Measurements from ENCODE around the gene MAMSTR. TPM values are rescaled to one million over a fixed set of nuclear protein-coding genes. Genes with fewer than 3 reads are reported as not detected.
"Not testable (repeated sequence)": the region's sequence is repeated elsewhere in the genome, so short reads cannot be mapped to it uniquely, and the experiment has no call there.

The MAMSTR gene, protein sequence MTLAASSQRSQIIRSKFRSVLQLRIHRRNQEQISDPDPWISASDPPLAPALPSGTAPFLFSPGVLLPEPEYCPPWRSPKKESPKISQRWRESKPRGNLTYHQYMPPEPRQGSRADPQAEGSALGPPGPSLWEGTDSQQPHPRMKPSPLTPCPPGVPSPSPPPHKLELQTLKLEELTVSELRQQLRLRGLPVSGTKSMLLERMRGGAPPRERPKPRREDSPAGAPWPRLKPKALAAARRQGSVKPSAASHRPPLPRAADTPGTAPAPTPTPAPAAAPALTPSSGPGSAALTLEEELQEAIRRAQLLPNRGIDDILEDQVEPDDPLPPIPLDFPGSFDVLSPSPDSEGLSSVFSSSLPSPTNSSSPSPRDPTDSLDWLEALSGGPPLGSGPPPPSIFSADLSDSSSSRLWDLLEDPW
- polyA plus RNA-seq (ENCODE audit: insufficient read depth in 1 of 5, insufficient read length in 5 of 5, low replicate concordance in 1 of 5) = 10 to 100 TPM in 1 of 5 donors, 1 to 10 TPM in 4; 4.3 to 11.8 (median 4.6) TPM
- long read RNA-seq, donor 1, partial matches to known transcripts = 0 of 1 reads
- long read RNA-seq, donor 1, other reads (novel, unspliced or antisense) = 0 of 1 reads
- long read RNA-seq, donor 2 = 0 reads
- long read RNA-seq, donor 3 = 0 reads
- long read RNA-seq, donor 4 = 0 reads
- long read RNA-seq, donor 5, partial matches to known transcripts = 0 of 1 reads
- long read RNA-seq, donor 5, other reads (novel, unspliced or antisense) = 0 of 1 reads
- long read RNA-seq, donor 6 = 0 reads
- long read RNA-seq, donor 7 = 0 reads
- long read RNA-seq, donor 8 = 0 reads

DNA sequence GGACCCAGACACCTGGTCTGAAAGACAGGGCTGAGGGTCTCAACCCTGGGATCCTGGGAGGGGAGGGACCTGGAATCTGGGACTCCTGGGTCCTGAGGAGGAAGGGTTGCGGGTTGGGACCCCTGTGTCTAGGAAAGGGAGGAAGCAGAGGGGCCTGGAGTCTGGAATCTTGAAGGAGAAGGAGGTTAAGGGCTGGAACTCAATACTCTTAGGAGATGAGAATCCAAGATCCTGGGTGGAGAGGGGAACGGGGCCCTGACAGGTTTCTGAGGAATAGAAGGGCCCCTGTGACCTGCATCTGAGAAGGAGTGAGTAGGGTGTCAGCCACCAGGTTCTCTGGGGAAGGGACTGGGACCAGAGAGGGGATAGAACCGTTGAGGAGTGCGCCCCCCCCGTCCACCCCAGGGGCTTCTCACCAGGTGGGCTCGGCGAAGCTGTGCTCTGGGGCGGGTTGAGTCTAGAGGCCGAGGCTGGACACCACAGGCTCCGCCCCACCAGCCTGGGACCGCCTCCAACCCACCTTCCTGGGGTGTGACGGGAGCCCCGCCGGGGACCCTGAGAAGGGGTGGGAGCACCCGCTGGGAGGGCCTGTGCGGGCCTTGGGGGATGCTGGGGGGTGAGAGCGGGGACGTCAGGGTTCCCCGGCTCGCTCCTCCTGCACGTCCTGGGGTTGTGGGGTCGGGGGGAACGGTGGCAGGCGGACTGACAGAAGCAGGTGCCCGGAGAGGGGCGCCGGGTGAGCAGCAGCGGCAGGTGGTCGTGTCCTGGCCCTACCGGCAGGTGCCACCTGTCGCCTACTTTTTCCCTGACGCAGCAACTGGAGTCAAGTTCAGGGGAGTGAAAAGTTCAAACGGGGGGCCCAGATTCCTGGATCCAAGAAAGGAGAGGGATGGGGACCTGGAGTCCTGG lies at the start of gene MAMSTR:
MAMSTR (minus strand) TSS at position 463 of the 909 bp plus-strand sequence. CDS start 694 bp downstream, outside the sequence.
- no peak for DNase-seq

DNA sequence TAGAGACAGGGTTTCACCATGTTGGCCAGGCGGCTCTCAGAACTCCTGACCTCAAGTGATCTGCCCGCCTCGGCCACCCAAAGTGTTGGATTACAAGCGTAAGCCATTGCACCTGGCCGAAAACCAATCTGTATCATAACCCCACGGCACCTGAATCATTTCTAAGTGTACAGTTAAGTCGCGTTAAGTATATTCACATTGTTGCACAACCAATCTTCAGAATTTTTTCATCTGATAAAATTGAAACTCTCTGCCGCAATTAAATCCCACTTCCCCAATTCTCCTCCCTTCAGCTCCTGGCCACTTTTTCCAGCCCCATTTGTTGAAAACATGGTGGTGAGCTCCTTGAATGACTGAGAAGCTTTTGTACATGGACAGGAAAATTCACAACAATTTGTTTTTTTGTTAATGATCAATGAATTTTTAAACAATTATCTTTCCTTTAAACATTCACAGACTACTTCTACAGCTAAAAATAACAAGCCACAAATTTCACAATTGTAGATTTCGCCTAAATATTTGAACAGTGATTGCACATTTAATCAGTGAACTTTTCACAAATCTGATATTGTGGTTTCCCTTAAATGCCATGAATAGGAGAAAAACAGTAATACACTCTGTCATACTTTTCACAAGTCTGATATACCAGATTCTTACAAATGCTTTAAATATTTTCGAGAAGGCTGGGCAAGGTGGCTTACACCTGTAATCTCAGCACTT lies 49.6 kb upstream of the MAMSTR start:
- no peak for DNase-seq

DNA sequence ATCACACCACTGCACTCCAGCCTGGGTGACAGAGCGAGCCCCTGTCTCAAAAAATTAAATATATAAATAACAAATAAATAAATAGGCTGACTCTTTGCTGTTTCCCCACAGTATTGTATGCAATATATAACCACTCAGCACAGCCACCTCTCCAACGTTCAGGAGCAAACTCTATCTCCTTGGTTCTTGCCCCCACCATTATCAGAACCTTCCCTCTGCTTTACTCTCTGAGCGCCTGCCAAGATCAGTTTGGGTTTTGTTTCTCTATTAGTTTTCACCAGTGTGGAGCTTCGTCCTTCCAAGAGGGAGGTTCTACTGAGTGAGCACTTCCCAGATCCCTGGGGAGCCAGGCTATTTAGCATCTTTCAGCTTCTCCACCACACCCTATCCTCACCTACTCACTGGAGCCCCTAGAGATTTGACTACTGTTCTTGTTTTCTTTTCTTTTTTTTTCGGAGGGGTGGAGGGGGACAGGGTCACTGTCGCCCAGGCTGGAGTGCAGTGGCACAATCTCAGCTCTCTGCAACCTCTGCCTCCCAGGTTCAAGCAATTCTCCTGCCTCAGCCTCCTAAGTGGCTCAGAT lies 48.7 kb upstream of the MAMSTR start:
- not testable (repeated sequence) for DNase-seq

DNA sequence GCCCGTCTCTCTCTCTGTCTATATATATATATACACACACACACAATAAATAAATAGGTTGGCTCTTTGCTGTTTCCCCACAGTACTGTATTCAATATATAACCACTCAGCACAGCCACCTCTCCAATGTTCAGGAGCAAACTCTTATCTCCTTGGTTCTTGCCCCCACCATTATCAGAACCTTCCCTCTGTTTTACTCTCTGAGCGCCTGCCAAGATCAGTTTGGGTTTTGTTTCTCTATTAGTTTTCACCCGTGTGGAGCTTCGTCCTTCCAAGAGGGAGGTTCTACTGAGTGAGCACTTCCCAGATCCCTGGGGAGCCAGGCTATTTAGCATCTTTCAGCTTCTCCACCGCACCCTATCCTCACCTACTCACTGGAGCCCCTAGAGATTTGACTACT lies 46.3 kb upstream of the MAMSTR start:
- not testable (repeated sequence) for DNase-seq

DNA sequence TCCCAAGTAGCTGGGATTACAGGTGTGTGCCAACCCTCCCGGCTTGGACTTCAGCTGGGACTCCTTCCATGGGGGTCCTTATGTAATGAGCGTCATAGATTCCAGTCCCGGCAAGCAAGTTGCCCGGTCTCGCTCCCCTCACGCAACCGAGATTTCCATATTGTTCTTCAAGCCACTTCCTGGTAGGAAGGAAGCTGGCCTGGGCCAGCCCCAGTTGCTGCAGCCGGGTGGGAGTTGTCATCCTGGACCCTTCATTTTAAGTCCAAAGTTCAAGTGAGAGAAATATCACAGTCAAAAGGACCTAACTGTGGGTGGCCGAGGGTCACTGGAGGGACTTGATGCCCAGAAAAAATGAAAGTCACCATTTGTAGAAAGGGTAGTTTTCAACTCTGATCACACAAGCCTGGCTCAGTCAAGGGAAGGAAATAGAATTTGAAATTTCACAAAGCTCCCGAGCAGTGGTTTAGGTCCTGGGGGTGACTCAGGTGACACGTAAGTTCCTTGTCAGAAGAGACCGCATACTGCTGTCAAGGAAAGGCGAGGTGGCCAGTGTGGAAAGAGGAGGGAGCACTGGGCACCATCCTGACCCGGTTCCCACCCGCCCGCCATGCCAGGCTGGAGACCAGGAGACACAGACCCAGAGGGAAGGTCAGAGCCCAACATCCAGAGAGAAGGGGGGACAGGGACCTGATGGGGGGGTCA lies 41.1 kb upstream of the MAMSTR start:
- no peak for DNase-seq

DNA sequence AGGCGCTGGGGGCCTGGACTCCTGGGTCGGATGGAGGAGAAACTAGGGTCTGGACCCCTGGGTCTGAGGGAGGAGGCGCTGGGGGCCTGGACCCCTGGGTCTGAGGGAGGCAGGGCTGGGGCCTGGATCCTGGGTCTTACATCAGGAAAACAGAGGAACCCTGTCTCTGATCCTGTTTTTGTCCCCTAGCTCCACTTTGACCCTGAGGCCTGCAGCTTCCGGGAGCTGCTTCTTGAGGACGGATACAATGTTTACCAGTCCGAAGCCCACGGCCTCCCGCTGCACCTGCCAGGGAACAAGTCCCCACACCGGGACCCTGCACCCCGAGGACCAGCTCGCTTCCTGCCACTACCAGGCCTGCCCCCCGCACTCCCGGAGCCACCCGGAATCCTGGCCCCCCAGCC lies 38.2 kb upstream of the MAMSTR start:
- no peak for DNase-seq

DNA sequence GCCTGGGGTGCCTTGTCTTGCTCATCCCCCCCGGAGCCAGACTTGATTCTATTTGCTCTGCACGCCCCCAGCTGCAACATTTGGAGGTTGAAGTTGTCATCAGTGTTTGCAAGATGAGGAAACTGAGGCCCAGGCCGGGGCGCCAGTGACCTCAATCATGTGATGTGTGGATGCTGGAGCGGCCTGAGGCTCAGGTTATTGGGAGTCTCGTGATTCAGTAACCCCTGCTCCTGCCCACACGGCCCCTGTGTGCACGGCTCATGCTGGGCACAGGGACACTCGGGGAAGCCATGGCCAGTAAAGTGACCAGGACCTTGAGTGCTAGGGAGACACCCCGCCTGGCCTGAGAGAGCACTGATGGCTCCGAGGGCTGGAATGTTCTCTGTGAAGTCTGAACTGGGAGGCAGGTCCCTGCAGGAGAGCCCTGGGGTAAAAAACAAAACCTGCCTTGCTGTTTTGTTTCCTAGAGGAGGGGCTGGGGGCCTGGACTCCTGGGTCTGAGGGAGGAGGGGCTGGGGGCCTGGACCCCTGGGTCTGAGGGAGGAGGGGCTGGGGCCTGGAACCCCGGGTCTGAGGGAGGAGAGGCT lies 37.7 kb upstream of the MAMSTR start:
- no peak for DNase-seq

DNA sequence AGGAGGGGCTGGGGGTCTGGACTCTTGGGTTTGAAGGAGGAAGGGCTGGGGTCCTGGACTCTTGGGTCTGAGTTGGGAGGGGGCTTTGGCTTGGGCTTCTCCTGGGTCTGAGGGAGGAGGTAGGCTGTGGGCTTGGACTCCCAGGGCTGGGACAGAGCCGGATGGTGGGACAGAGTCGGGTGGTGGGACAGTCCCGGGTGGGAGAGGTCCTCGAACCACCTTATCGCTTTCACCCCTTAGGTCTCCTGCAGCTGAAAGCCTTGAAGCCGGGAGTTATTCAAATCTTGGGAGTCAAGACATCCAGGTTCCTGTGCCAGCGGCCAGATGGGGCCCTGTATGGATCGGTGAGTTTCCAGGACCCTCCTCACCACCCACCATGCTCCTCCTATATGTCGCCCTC lies 37.2 kb upstream of the MAMSTR start:
- no peak for DNase-seq

DNA sequence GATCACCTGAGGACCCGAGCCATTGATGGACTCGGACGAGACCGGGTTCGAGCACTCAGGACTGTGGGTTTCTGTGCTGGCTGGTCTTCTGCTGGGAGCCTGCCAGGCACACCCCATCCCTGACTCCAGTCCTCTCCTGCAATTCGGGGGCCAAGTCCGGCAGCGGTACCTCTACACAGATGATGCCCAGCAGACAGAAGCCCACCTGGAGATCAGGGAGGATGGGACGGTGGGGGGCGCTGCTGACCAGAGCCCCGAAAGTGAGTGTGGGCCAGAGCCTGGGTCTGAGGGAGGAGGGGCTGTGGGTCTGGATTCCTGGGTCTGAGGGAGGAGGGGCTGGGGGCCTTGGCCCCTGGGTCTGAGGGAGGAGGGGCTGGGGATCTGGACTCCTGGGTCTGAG lies 36.7 kb upstream of the MAMSTR start:
- no peak for DNase-seq

DNA sequence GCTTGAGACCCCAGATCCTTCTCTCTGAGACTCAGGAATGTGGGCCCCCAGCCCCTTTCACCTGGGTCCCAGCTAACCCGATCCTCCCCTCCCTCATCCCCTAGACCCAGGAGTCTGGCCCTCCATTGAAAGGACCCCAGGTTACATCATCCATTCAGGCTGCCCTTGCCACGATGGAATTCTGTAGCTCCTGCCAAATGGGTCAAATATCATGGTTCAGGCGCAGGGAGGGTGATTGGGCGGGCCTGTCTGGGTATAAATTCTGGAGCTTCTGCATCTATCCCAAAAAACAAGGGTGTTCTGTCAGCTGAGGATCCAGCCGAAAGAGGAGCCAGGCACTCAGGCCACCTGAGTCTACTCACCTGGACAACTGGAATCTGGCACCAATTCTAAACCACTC lies 36.3 kb upstream of the MAMSTR start:
- no peak for DNase-seq

DNA sequence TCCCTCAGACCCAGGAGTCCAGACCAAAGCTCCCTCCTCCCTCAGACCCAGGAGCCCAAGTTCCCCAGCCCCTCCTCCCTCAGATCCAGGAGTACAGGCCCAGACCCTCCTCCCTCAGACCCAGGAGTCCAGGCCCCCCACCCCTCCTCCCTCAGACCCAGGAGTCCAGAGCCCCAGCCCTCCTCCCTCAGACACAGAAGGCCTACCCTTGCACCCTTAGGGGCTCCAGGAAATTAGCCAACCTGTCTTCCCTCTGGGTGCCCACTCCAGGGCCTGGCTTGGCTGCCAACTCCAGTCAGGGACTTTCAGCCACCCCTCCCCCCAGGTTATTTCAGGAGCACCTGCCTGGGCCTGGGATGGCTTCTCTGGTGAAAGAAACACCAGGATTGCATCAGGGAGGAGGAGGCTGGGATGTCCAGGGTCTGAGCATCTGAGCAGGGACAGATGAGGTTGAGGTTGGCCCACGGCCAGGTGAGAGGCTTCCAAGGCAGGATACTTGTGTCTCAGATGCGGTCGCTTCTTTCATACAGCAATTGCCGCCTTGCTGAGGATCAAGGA lies 35.6 kb upstream of the MAMSTR start, which contains the start of gene FGF21:
FGF21 (plus strand) TSS at position 441 of the 558 bp plus-strand sequence. CDS start 713 bp downstream, outside the sequence.
- DNase-seq = no peak

DNA sequence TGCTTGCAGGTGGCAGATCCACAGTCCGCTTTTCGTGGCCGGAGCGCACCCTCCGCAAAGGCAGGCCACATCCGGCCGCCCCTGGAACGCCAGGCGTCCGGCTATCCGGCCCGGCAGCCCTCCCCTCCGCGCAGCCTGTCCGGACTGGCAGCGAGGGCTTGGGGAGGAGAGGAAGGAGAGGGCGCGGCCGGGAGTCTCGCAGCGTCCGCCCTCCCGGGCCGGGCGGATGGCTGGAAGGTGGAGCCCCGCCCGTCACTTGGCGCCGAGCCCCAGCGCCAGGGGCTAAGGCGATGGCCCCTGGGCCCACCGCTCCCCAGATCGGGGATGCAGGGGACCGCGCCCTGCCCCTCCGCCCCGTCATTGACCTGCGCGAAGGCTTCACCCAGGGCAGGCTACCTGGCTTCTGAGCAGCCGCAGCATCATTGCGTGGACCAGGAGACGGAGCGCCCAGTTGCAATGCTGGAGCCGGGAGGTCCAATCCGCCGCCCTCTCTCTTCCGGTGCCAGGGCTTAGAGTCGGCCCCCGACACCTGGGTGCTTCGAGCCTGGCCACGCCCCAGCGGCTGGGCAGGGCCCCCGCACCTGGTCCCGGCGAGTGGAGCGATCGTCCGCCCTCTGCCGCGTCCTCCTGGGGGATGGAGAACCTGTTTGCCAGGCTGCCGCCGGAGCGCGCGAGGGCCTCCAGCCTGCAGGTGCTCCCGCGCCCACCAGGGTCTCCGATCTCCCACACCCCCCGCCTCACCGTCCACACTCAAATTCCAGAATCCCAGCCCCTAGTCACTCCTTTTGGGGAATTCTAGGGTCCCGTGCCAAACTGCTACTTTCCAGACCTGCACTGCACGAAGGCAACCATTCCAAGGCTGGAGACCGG lies 33.2 kb upstream of the MAMSTR start, which contains the start of gene FUT1:
FUT1 (minus strand) TSS at position 146 of the 870 bp plus-strand sequence. CDS start 1,360 bp downstream, outside the sequence.
- peak; percentile 70 to 80 for DNase-seq

DNA sequence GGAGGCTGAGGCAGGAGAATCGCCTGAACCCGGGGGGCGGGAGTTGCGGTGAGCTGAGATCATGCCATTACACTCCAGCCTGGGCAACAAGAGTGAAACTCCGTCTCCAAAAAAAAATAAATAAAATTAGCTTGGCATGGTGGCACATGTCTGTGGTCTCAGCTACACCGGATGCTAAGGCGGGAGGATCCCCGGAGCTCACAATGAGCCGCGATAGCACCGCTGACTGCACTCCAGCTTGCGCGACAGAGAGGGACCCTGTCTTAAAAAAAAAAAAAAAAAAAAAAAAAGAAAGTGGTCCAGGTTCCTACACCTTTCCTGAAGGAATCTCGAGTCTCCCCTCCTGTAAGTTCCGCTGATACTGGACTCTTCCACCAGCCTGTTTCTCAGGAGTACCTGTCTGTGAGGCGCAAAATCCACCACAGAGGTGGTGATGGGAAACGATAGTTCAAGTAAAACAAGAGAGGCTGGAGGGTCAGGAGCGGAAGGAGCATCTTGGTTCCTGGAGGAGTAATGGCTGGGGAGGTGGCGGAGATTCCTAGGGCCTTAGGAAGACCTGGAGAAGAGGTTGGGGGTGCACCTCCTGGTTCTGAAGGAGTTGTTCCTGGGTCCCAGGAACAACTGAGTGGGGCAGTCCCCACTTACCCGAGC lies 32.4 kb upstream of the MAMSTR start:
- DNase-seq = no peak

DNA sequence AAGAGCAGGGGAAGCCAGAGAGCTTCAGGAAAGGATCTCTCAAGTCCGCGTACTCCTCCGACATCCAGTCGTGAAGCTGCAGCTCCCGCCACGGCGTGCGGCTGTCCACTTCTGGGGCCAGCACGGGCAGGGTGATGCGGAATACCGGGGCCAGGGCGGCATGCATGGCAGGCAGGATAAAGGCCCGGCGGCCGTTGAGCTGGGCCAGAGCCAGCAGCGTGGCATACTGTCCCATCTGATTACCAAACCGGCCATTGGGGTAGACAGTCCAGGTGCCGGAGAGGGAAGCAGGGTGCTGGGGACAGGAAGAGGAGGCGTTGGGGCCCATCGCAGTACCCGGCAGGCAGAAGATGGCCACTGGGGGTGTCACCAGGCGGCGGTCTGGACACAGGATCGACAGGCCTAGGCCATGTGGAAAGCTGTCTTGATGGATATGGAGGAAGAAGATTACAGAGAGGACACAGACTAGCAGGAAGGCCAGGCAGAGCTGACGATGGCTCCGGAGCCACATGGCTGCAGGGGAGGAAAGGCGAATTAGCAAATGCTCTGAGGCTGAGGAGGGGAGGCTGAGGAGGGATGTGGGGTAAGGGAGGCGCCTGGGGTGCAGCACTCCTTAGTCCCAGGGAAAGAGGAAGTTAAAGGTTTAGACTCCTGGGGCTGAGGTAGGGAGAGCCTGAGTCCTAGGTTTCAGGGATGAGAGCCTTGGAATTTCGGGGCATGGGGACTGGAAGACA lies 31.4 kb upstream of the MAMSTR start:
- DNase-seq = no peak

DNA sequence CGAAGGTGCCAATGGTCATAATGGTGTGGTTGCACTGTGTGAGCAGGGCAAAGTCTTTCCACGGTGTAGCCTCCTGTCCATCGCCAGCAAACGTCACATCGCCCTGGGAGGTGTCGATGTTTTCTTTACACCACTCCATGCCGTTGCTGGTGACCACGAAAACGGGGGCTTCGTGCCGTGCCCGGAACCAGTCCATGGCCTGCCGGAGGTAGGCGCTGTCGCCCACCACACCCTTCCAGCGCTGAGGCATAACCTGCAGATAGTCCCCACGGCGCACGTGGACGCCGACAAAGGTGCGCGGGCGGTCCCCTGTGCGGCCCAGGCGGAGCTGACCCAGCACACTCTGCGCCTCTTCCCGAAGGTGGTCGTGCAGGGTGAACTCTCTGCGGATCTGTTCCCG lies 30.8 kb upstream of the MAMSTR start:
- no peak for DNase-seq

DNA sequence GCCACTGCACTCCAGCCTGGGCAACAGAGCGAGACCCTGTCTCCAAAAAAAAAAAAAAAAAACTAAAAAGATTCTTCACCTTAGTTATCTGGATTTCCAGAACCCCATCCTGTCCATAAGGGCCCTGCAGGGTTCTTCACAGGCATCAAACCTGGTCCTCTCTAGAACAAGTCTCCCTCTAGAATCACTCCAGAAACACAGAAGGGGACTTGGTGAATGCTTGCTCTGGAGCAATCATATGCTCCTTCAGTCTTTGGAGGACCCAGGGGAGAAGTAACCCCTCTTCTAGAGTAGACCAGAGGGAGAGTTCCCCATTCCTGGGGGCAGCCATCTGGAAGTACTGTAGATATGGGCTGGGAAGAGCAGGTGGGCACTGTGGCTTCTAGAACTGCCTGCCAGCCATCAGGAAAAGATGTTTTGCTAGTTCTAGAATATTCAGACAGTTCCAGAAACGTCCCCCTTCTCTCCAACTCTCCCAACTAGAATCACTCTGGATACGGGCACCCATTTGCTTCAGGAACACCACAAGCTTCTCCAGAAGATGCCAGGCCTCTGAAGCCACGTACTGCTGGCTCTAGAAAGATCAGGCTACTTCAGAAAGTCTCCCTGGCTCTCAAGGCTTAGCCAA lies 30.2 kb upstream of the MAMSTR start:
- DNase-seq = no peak

All from right lung (tissue), 10 donors.